ENCODE data around the gene IWS1.

IWS1 gene

DNA sequence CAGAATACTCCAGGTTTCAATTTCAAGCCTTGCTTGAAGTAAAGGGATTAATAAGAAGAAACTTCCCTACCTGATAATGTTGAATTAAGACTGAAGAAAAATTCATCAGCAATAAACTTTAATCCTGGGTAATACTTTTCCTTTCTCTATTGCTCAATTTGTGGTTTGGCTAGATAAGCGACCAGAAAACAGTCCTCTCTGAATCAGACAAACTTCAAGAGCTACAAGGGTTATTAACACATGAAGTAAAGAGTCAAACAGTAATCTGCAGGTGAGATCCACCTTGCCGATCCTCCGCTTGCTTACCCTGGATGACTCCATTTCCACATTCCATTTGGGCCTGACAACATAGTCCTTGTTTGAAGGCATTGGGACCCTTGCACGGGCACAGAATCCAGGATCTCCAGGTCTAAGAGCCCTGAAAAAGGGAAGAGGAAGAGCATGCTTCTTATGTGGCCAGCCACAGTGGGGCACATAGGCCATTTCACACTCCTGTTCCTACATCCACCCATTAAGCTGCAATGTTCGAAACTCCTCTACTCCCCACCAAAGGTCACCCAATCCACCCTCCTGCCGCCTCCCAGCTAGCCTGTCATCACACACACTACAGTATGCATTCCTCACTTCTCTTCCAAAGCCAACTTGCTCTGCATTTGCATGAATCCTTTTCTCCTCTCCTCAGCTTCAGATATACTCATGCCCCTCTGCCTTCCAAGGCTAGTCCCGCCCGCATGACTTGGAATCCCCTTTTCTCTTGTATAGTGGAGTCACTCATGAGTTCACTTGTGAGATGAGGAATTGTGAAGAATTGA, 39.8 kb downstream of the IWS1 start:
- FAIRE-seq, result no peak

GRCh38 chr2:127485694-127486071, 40.6 kb downstream of the IWS1 start:
- no peak for FAIRE-seq

- no peak for FAIRE-seq
These were observed 41.1 kb downstream of the IWS1 start for GRCh38 chr2:127485051-127485693.

DNA sequence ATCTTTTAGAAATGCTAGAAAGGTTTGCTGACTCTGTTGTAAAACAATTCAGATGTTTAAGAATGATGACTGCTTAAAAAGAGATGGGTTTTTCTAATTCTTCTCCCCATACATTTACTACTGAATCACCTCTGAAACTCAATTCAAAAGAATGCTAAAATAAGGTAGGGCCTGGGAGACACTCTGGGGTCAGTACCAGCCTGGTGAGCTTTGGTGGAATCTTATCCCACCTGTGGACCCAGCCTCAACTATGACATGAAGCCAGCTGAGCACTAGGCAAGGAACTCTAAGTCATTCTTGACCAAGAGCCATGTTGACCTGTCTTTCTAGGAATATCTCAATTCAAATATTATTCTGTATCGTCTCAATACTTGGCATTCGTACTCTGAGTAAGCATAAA, 44.3 kb downstream of the IWS1 start:
- FAIRE-seq, result no peak

GRCh38 chr2:127479866-127480743, 46.2 kb downstream of the IWS1 start:
- no peak for FAIRE-seq

GRCh38 chr2:127479219-127479825, 47.0 kb downstream of the IWS1 start:
- peak; percentile 97 for FAIRE-seq

GRCh38 chr2:127475788-127476187, 50.5 kb downstream of the IWS1 start:
- FAIRE-seq, result no peak

- no peak for FAIRE-seq
These were observed 54.0 kb downstream of the IWS1 start for GRCh38 chr2:127472268-127472667.

- FAIRE-seq, result no peak
These were observed 54.9 kb downstream of the IWS1 start for GRCh38 chr2:127471286-127471988.

DNA sequence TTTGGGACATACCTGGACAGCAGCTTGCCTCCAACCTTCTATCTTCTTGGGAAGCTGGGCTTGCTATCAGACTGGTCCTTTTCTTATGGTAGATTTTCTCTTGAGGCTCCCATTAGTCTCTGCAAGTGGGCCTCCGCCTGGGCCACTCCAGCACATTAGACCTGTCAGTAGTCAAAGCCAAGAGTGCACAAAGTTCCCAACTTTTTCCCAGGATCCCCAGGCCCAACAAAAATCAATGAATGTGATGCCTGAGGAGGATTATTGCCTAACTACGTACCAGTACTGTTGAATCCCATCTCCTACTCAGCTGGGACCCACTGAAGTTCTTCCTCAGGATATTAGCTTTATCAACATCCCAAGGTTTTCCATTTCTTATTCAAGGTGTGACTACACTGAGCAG, 56.3 kb downstream of the IWS1 start:
- no peak for FAIRE-seq

DNA sequence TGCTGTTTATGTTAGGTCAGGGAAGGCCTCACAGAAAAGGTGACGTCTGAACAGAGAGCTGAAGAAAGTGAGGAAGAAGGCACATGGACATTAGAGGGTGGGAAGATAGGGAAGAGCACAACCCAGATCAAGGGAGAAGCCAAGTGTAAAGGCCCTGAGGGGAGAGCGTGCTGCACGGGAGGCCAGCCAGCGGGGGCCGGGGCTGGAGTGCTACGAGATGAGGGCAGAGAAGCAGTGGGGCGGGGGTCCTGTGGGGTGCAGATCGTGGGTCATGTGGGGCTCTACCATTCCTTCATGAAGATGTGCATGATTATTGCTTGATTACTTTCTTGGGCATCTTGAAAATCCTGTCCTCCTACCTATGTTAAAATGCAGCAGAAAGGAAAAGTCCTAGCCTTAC, 57.2 kb downstream of the IWS1 start:
- no peak for FAIRE-seq

DNA sequence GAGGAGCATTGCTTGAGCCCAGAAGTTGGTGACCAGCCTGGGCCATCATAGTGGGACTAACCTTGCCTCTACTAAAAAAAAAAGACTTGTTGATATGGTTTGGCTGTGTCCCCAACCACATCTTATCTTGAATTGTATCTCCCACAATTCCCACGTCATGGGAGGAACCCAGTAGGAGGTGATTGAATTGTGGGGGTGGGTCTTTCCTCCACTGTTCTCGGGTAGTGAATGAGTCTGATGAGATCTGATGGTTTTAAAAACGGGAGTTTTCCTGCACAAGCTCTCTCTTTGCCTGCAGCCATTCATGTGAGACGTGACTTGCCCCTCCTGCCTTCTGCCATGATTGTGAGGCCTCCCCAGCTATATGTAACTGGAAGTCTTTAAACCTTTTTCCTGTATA, 61.0 kb downstream of the IWS1 start:
- FAIRE-seq, result no peak

DNA sequence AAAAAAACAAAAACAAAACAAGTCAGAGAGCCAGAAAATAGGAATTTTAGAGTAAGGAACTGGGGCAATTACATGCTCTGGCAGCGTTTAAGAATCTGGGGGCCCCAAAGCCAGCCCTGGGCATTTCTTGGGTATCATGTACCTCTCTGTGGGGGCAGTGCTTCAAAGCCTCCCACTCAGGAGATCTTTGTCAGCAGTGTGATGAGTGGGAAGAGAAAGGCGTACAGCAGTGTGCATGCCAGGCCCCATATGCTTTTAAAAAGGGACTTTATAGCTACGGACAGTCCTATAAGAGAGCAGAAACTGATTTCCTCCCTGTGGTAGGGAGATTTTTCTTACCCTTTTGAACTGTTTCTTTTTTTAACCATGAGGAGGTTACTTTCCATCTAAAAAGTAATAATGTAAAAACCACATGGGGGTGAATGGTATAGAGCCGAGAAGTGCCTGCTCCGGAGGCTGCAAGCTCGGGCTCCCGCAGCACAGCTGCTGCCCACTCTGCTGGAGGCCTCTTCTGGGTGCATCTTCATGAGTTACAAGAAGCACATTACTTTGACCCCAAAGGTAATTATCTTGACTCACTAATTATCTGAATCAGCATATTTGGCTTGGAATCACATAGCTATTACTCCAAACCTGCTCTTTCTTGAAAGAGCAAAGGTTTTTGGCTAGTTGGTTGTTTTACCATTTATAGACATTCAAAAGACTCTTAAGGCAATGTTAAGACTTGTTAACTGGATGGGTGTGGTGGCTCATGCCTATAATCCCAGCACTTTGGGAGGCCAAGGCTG, 61.6 kb downstream of the IWS1 start:
- no peak for FAIRE-seq

DNA sequence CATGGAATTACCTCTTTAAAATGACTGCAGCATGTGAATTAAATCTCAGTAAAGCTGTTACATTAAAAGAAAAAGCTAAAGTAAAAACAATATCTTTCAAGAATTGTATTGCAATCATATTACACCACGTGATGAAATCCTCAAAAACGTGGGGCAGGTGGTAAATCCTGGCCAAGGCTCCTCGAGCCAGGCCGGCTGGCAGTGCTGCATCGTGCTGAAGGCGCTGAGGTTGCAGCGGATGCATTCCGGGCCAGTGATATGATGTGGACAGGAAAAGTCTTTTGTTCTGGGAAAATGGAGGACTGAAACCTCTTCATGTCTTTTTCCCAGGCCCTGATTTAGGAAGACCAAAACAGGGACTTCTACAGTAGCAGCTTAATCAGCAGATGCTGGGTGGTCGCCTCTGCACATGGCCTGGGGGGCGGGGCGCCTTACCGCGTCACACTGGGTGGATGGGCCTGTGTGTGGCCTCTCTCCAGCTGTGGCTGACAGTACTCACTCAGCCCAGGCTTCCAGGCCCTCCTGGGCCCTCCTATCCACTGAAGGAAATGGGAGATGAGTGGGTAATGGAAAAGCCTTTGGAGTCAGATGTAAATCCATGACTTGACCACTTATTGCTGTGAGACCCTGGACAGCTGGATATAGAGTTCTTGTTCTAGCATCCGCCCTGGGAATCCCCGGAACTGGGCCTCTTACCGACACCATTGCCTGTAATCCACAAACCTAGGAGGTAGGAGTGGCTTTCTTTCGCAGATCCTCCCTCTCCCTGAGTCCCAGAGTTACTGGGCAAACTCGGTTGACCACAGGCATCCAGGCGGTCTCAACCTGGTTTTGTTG, 62.9 kb downstream of the IWS1 start:
- FAIRE-seq, result no peak

- no peak for FAIRE-seq
These were observed 63.8 kb downstream of the IWS1 start for GRCh38 chr2:127462461-127462860.

- FAIRE-seq, result no peak
These were observed 69.3 kb downstream of the IWS1 start for GRCh38 chr2:127456960-127457359.

- FAIRE-seq, result no peak
These were observed 70.5 kb downstream of the IWS1 start for GRCh38 chr2:127455566-127456493.

DNA sequence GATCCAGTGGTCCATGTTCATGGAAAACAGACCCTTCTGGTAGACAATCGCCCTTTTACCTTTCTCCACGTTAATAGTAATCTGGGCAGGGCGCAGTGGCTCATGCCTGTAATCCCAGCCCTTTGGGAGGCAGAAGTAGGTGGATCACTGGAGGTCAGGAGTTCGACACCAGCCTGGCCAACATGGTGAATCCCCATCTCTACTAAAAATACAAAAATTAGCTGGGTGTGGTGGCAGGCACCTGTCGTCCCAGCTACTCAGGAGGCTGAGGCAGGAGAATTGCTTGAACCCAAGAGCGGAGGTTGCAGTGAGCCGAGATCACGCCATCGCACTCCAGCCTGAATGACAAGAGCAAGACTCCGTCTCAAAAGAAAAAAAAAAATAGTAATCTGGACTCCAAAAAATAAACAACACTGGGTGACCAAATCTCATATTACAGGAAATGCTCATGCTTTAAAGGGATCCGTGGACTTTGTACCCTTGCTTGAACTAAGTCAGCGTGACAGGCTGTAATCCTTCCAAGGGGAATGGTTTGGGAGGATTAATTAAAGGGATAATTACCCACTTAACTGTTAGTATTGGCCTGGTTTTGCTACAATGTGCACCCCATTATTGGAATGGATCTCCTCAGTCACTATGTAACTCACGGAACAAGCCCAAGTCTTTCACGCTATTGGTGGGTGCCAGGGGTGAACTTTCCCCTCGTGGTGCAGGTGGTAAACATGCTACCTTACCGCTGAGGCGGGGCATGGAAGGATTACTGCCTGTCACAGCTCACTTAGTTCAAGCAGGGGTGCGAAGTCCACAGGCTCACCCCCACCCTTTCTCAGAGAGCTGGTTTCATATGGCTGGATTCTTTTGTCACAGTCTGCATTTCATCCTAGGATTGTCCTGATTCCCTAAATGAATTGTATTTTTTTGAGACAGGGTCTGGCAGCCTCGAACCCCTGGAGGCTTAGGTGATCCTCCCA, 71.4 kb downstream of the IWS1 start:
- no peak for FAIRE-seq
